Gastroesophageal sphincter (tissue), 3 donors: ENCODE results near the gene ZNF836.

Experiments used
- CTCF ChIP-seq, 4 experiments: fragments of 200-600 bp in 2 of 4; fragments of 450-650 bp in 2 of 4; sonication (generic) in 1 of 4; IDR thresholded peaks; one replicate each; pipeline ENCODE4 v1.5.1; 2017 to 2019; ENCODE audit warnings: antibody characterized with exemption in 4 of 4, mild to moderate bottlenecking in 2 of 4, moderate library complexity in 2 of 4
- EP300 ChIP-seq: sonication (generic); formaldehyde crosslinking; IDR thresholded peaks from one replicate; pipeline ENCODE4 v1.6.1; 2017; ENCODE audit warnings: antibody characterized with exemption, mild to moderate bottlenecking
- POLR2A ChIP-seq, 2 donors: fragments of 450-650 bp; IDR thresholded peaks; one replicate each; pipeline ENCODE4 v1.6.1; 2017; ENCODE audit warnings: antibody characterized with exemption in 2 of 2, mild to moderate bottlenecking in 2 of 2, moderate library complexity in 1 of 2
- POLR2AphosphoS5 ChIP-seq: sonication (generic); formaldehyde crosslinking; IDR thresholded peaks from one replicate; pipeline ENCODE4 v1.6.1; 2017; ENCODE audit warnings: antibody characterized with exemption

- TF ChIP-seq EP300 (no peak), CTCF (IDR thresholded peaks at IDR 0.05) (no peak), POLR2A (IDR thresholded peaks at IDR 0.05) (no peak), POLR2AphosphoS5 (no peak)
These were observed 25.0 kb upstream of the ZNF836 start for GRCh38 chr19:52196256-52196967.
